ENCODE data around the gene SEMA6C. TPM values are rescaled to one million over a fixed set of nuclear protein-coding genes. Genes with fewer than 3 reads are reported as not detected.
A peak's percentile ranks its signal among the peaks of the same experiment; 100 is the strongest.

Gene SEMA6C
- total and polyA plus RNA-seq, 2 of the 13 experiments (the other 11 are each of a cell fraction or from before 2014, with no cell fraction given) = 1.4 to 2.9 TPM

- TF ChIP-seq ZHX1 (CRISPR knock-in tag; IDR thresholded peaks at IDR 0.05; ENCODE audit: low read depth) (0 out of 2 replicates have a peak, but pooled peaks have one; percentile 54), ATRX (CRISPR knock-in tag; IDR thresholded peaks at IDR 0.05; ENCODE audit: borderline replicate concordance) (no peak), ZNF670 (CRISPR knock-in tag; IDR thresholded peaks at IDR 0.05; ENCODE audit: borderline replicate concordance) (peak; percentile 81; the same call in 1 of the 2 replicates), ZNF30 (CRISPR knock-in tag; IDR thresholded peaks at IDR 0.05) (no peak), MNT (IDR thresholded peaks at IDR 0.05) (peak; percentile 55; the same call in 1 of the 2 replicates), RFXANK (CRISPR knock-in tag; IDR thresholded peaks at IDR 0.05) (0 out of 2 replicates have a peak, but pooled peaks have one; percentile 23), FOXJ3 (CRISPR knock-in tag; IDR thresholded peaks at IDR 0.05; ENCODE audit: borderline replicate concordance) (no peak; the same call in 1 of the 2 replicates), ZNF274 (CRISPR knock-in tag; IDR thresholded peaks at IDR 0.05) (peak; percentile 84), NR0B2 (CRISPR knock-in tag; IDR thresholded peaks at IDR 0.05) (no peak), KDM6A (CRISPR knock-in tag; IDR thresholded peaks at IDR 0.05; ENCODE audit: low read depth) (no peak), IKZF5 (CRISPR knock-in tag; IDR thresholded peaks at IDR 0.05) (peak; percentile 54), ZBTB25 (CRISPR knock-in tag; IDR thresholded peaks at IDR 0.05) (peak; percentile 95), TERF1 (CRISPR knock-in tag; IDR thresholded peaks at IDR 0.05) (no peak), POLR2AphosphoS2 (IDR thresholded peaks at IDR 0.05; ENCODE audit: low read depth, low read length) (no peak), ZNF468 (CRISPR knock-in tag; IDR thresholded peaks at IDR 0.05) (no peak)
Observed at GRCh38 chr1:151165738-151166504, 19.5 kb upstream of the SEMA6C start, which contains the start of the genes LYSMD1 and SCNM1 (continued).
